BLaER1 (cell line): ENCODE measurements around the gene HIRA.

Experiments
- H3K27ac ChIP-seq: shearing (Covaris generic); formaldehyde crosslinking; 2 replicates; pipeline ENCODE4 v1.8.1; 2022
- H3K27me3 ChIP-seq: shearing (Covaris generic); formaldehyde crosslinking; 2 replicates; pipeline ENCODE4 v1.8.1; 2022
- H3K36me3 ChIP-seq: shearing (Covaris generic); formaldehyde crosslinking; 2 replicates; pipeline ENCODE4 v1.8.1; 2022
- H3K4me1 ChIP-seq: shearing (Covaris generic); formaldehyde crosslinking; 2 replicates; pipeline ENCODE4 v1.8.1; 2022
- H3K4me2 ChIP-seq: shearing (Covaris generic); formaldehyde crosslinking; 2 replicates; pipeline ENCODE4 v1.8.1; 2022
- H3K4me3 ChIP-seq: shearing (Covaris generic); formaldehyde crosslinking; 2 replicates; pipeline ENCODE4 v1.8.1; 2022
- H3K9ac ChIP-seq: shearing (Covaris generic); formaldehyde crosslinking; 2 replicates; pipeline ENCODE4 v1.8.1; 2022
- H3K9me3 ChIP-seq: shearing (Covaris generic); formaldehyde crosslinking; 2 replicates; pipeline ENCODE4 v1.8.1; 2022
- H4K20me1 ChIP-seq: shearing (Covaris generic); formaldehyde crosslinking; 2 replicates; pipeline ENCODE4 v1.8.1; 2022
- Cebpa-rat ChIP-seq: shearing (Covaris generic); IDR thresholded peaks from 2 replicates; pipeline ENCODE4 v1.8.1; 2022

The HIRA gene

GRCh38 chr22:19358703-19359553, 72.6 kb downstream of the HIRA start:
- Histone ChIP-seq H3K36me3 (peaks cover 96% of the 10 kb centered on the region), H4K20me1 (peaks cover 7% of the 10 kb centered on the region), H3K27ac (no peak overlapping the region), H3K27me3 (no peaks in the 10 kb centered on the region), H3K9ac (no peak overlapping the region), H3K4me3 (no peak overlapping the region), H3K9me3 (no peaks in the 10 kb centered on the region), H3K4me1 (peaks cover 18% of the 10 kb centered on the region), H3K4me2 (no peak overlapping the region)
- TF ChIP-seq Cebpa-rat = no peak

GRCh38 chr22:19358195-19358594, 73.3 kb downstream of the HIRA start:
- no peak overlapping the region for H3K4me2 ChIP-seq
- peaks cover 18% of the 10 kb centered on the region for H3K4me1 ChIP-seq
- no peaks in the 10 kb centered on the region for H3K27me3 ChIP-seq
- H3K9ac ChIP-seq = no peak overlapping the region
- peaks cover 7% of the 10 kb centered on the region for H4K20me1 ChIP-seq
- no peak for TF ChIP-seq Cebpa-rat
- no peak overlapping the region for H3K27ac ChIP-seq
- H3K4me3 ChIP-seq = no peak overlapping the region
- no peaks in the 10 kb centered on the region for H3K9me3 ChIP-seq
- H3K36me3 ChIP-seq = peaks cover 96% of the 10 kb centered on the region

- peaks cover 7% of the 10 kb centered on the region for H4K20me1 ChIP-seq
- H3K4me1 ChIP-seq = peaks cover 14% of the 10 kb centered on the region
- H3K9ac ChIP-seq = no peak overlapping the region
- H3K4me2 ChIP-seq = no peak overlapping the region
- H3K4me3 ChIP-seq = no peak overlapping the region
- no peak overlapping the region for H3K27ac ChIP-seq
- H3K9me3 ChIP-seq = no peaks in the 10 kb centered on the region
- peaks cover 96% of the 10 kb centered on the region for H3K36me3 ChIP-seq
- no peaks in the 10 kb centered on the region for H3K27me3 ChIP-seq
- no peak for TF ChIP-seq Cebpa-rat
Observed at GRCh38 chr22:19357270-19358105, 74.0 kb downstream of the HIRA start.

DNA sequence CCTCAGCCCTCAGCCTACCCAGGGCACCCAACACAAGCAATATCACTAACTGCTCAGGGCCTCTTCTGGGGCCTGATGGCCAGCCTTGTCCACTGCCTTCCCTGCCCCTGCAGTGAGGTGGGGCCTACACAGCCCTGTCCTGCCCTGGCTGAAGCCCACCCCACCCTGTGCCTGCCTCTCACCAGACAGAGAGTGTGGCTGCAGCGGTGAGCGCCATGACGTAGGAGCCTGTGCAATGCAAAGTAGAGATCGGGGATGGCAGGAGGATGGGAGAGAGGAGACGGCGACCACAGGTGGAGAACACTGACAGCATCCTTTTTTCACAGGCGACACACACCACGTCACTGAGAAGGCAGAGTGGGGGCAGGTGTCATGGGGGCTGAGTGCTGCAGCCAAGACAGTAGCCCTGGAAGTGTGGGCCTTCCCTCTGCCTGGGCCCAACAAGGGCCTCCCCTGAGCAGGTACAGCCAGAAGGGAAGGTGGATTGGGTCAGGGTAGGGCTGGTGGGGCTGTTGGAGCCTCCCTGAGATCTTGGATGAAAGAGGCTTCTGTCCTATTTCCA, 74.7 kb downstream of the HIRA start:
- peaks cover 7% of the 10 kb centered on the region for H3K4me1 ChIP-seq
- H3K4me2 ChIP-seq = no peak overlapping the region
- no peaks in the 10 kb centered on the region for H3K9me3 ChIP-seq
- H4K20me1 ChIP-seq = peaks cover 7% of the 10 kb centered on the region
- peaks cover 100% of the 10 kb centered on the region for H3K36me3 ChIP-seq
- H3K27ac ChIP-seq = no peak overlapping the region
- no peak overlapping the region for H3K4me3 ChIP-seq
- no peak overlapping the region for H3K9ac ChIP-seq
- TF ChIP-seq Cebpa-rat = no peak
- H3K27me3 ChIP-seq = no peaks in the 10 kb centered on the region

DNA sequence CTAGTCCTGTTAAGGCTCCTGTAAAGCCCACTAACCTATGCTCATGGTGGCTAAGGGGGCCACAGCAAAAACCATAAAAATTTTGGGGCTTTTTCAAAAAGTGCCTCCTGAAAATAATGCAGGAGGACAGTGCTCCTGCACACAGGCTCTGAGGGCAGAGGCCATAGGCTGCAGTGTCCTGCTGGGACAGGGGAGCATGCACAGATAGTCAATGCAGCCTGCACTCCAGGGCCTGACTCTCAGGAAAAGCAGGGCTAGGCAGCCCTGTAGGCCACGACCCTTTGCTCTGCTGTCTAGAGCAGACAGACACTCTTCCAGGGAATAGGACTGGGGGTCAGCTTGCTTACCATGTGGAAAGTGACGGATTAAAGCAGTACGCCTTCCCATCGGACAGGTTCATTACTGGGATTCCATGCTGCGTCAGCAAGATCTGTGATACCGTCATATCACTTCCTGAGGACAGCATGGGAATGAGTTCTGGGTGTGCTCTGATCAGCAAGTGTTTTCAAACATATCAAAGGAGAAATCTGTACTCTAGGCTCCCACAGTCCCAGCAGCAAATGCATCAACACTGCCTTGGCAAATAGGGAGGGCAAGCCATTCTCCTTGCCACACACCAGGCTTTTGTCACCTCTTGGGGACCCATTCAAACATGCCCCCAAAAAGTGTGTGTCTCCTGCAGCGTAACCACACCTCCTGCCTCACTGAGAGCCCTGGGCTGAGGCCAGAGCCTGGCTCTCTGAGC, 75.9 kb downstream of the HIRA start:
- H3K36me3 ChIP-seq = peaks cover 100% of the 10 kb centered on the region
- H4K20me1 ChIP-seq = no peaks in the 10 kb centered on the region; the same call in 1 of the 2 replicates
- H3K9me3 ChIP-seq = no peaks in the 10 kb centered on the region
- no peak for TF ChIP-seq Cebpa-rat
- no peak overlapping the region for H3K9ac ChIP-seq
- H3K27me3 ChIP-seq = no peaks in the 10 kb centered on the region
- H3K4me2 ChIP-seq = no peak overlapping the region
- no peak overlapping the region for H3K27ac ChIP-seq
- H3K4me1 ChIP-seq = no peaks in the 10 kb centered on the region
- H3K4me3 ChIP-seq = no peak overlapping the region

- no peak overlapping the region for H3K27ac ChIP-seq
- H3K9ac ChIP-seq = no peak overlapping the region
- no peaks in the 10 kb centered on the region for H3K9me3 ChIP-seq
- no peaks in the 10 kb centered on the region for H3K27me3 ChIP-seq
- H4K20me1 ChIP-seq = no peaks in the 10 kb centered on the region; the same call in 1 of the 2 replicates
- TF ChIP-seq Cebpa-rat = no peak
- H3K4me3 ChIP-seq = no peak overlapping the region
- H3K36me3 ChIP-seq = peaks cover 100% of the 10 kb centered on the region
- no peak overlapping the region for H3K4me2 ChIP-seq
- no peaks in the 10 kb centered on the region for H3K4me1 ChIP-seq
Observed at GRCh38 chr22:19354201-19354600, 77.3 kb downstream of the HIRA start.

DNA sequence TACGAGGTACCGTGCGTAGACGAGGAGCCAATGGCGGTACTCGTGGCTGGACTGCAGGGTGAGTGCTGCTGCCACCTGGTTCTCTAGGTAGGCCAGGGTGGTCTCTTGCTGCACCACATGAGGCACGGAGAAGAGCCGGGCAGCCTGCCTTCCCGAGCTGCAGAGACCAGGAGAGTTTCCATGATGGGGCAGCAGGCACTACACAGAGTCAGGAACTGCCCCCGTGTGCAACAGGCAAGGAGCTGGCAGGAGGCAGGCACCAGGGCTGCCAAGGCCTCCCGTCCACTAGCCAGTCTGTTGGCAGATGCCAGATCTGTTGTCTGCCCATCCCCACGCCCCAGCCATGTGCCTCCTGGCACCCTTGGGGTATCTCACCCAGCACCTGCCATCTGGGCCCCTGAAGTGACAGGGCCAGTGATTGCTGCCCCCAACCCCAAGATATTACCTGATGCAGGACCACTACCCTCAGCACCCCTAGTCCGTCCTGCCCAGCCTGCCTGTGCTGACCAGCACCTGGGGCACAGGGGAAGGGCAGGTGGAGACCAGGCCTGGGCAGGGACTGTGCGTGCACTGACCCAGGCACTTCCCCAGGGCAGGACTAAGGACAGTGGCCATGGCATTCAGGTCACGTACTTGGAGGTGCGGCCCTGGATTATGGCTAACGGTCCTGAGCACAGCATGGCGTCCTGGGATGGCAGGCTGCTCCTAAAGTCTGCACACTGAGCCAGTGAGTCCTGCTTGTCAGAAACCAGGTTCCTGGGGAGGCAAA, 78.0 kb downstream of the HIRA start:
- no peaks in the 10 kb centered on the region for H3K4me1 ChIP-seq
- H3K27me3 ChIP-seq = no peaks in the 10 kb centered on the region
- no peak overlapping the region for H3K9ac ChIP-seq
- H3K27ac ChIP-seq = no peak overlapping the region
- H4K20me1 ChIP-seq = no peaks in the 10 kb centered on the region; the same call in 1 of the 2 replicates
- no peaks in the 10 kb centered on the region for H3K9me3 ChIP-seq
- peaks cover 100% of the 10 kb centered on the region for H3K36me3 ChIP-seq
- no peak for TF ChIP-seq Cebpa-rat
- H3K4me2 ChIP-seq = no peak overlapping the region
- H3K4me3 ChIP-seq = no peak overlapping the region

GRCh38 chr22:19352766-19353165, 78.8 kb downstream of the HIRA start:
- Histone ChIP-seq H3K4me3 (no peak overlapping the region), H3K36me3 (peaks cover 99% of the 10 kb centered on the region)

GRCh38 chr22:19352217-19352616, 79.3 kb downstream of the HIRA start:
- no peak overlapping the region for H3K4me3 ChIP-seq
- H3K9ac ChIP-seq = no peak overlapping the region
- no peak for TF ChIP-seq Cebpa-rat
- H3K9me3 ChIP-seq = no peaks in the 10 kb centered on the region
- no peaks in the 10 kb centered on the region; the same call in 1 of the 2 replicates for H4K20me1 ChIP-seq
- no peaks in the 10 kb centered on the region for H3K4me1 ChIP-seq
- no peak overlapping the region for H3K4me2 ChIP-seq
- H3K36me3 ChIP-seq = peaks cover 99% of the 10 kb centered on the region
- H3K27ac ChIP-seq = no peak overlapping the region
- H3K27me3 ChIP-seq = no peaks in the 10 kb centered on the region

More at GRCh38 chr22:19352766-19353165, 78.8 kb downstream of the HIRA start:
- Histone ChIP-seq H3K4me1 (no peaks in the 10 kb centered on the region), H3K27ac (no peak overlapping the region), H4K20me1 (no peaks in the 10 kb centered on the region; the same call in 1 of the 2 replicates), H3K9ac (no peak overlapping the region), H3K9me3 (no peaks in the 10 kb centered on the region), H3K4me2 (no peak overlapping the region), H3K27me3 (no peaks in the 10 kb centered on the region)
- TF ChIP-seq Cebpa-rat = no peak
